ENCODE data around the gene UBE2D2.
"Not testable (repeated sequence)": the region's sequence is repeated elsewhere in the genome, so short reads cannot be mapped to it uniquely, and the experiment has no call there.

UBE2D2 gene

GRCh38 chr5:139588116-139588515 is 27.0 kb downstream of the UBE2D2 start:
- FAIRE-seq = not testable (repeated sequence)

DNA sequence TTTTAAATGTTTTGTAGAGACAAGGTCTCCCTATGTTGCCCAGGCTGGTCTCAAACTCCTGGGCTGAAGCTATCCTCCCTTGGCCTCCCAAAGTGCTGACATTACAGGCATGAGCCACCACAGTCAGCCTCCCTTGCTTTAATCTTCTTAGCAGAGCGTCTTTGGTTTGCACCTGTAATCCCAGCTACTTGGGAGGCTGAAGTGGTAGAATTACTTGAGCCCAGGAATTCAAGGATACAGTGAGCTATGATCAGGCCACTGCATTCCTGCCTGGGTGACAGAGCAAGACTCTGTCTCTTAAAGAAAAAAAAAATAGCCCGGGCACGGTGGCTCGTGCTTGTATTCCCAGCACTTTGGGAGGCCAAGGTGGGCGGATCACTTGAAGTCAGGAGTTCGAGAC is 27.8 kb downstream of the UBE2D2 start:
- FAIRE-seq = no peak

DNA sequence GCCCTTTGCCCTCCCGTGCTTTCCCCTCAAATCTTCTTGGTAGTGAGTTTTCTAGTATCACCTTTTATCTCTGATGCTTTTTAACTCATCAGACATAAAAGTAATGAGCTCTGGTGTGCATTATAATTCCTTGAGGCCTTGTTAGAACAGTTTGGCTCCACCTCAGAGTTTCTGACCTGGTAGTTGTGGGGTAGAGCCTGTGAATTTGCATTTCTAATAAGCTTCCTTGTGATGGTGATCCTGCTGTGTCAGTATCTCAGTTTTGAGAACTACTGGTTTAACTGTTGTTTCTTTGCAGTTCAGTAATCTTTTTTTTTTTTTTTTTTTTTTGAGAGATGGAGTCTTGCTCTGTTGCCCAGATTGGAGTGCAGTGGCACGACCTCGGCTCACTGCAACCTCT is 31.1 kb downstream of the UBE2D2 start:
- FAIRE-seq = no peak

DNA sequence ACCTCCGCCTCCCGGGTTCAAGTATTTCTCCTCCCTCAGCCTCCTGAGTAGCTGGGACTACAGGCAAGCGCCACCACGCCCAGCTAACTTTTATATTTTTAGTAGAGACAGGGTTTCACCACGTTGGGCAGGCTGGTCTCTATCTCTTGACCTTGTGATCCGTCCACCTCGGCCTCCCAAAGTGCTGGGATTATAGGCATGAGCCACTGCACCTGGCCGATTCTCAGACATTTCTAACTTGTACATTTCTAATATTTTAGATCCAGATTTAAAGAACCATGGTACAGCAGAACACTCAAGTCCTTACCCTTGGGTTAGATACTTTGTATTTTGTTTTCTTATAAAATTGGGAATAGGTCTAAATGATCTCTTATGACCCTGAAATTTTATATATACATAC is 31.9 kb downstream of the UBE2D2 start:
- not testable (repeated sequence) for FAIRE-seq

DNA sequence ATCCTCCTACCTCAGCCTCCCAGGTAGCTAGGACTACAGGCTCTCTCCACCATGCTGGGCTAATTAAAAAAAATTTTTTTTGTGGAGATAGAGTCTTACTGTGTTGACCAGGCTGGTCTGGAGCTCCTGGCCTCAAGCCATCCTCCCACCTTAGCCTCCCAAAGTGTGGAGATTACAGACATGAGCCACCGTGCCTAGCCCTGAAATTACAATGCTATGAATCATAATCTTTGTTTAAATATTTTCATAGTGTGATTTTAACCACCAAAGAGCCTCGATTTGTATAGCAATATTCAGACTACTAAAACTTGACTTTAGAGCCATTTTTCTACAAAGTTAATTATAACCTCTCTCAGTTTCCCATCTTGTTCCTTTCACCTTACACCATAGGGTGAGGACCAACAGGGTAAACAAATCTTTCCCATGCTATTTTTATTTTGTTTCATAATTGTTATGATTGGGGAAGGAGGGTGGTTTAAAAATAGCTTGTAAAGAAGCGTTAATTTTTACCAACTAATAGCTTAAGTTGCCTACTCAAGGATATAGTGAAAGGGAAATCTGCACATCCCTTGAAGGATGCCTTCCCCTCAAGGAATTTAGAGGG is 32.7 kb downstream of the UBE2D2 start:
- no peak for FAIRE-seq

- no peak for FAIRE-seq
Measured at GRCh38 chr5:139597134-139597533, 36.0 kb downstream of the UBE2D2 start.

DNA sequence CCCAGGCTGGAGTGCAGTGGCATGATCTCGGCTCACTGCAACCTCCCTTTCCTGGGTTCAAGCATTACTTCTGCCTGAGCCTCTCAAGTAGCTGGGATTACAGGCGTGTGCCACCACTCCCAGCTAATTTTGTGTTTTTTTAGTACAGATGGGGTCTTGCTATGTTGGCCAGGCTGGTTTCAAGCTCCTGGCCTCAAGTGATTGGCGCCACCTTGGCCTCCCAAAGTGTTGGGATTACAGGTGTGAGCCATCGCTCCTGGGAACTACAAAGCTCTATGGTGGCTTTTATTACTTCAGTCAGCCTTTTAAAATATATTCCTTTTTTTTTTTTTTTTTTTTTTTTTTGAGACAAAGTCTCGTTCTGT is 37.4 kb downstream of the UBE2D2 start:
- FAIRE-seq = not testable (repeated sequence)

DNA sequence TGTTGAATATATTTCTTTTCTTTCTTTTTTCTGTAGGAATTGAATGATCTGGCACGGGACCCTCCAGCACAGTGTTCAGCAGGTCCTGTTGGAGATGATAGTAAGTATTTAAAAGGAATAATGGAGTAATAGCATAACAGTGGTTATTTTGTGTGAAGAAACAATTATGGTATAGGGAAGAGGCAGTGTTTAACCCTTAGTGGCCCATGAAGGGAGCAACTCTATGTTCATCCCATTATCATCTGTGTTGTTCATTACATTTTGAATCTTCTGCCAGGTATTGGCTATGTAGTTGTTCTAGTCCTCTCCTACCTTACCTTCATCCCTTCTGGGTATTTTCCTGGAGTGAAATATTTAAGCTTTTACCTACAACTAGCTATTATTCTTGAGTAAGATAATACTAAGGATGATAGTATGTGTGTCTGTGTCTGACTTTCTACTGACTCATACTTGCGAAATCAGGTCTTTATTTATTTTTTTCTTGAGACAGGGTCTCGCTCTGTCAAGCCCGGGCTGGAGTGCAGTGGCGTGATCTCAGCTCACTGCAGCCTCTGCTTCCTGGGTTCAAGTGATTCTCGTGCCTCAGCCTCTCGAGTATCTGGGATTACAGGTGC is 39.3 kb downstream of the UBE2D2 start:
- no peak for FAIRE-seq

DNA sequence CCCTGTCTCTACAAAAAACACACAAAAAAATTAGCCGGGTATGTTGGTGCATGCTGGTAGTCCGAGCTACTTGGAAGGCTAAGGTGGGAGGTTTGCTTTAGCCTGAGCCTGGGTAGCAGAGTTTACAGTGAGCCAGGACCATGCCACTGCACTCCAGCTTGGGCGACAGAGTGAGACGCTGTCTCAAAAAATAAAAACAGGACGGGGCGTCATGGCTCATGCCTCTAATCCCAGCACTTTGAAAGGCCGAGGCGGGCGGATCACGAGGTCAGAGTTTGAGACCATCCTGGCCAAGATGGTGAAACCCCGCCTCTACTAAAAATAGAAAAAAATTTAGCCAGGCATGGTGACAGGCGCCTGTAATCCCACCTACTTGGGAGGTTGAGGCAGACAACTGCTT is 40.3 kb downstream of the UBE2D2 start:
- FAIRE-seq = no peak

DNA sequence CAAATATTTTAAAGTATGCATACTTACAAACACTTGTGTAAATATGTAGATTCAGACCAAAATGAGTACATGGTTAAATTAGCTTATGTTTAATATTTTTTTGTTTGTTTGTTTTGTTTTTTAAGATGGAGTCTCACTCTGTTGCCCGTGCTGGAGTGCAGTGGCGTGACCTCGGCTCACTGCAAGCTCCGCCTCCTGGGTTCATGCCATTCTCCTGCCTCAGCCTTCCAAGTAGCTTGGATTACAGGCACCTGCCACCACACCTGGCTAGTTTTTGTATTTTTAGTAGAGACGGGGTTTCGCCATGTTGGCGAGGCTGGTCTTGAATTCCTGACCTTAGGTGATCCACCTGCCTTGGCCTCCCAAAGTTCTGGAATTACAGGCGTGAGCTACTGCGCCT is 40.8 kb downstream of the UBE2D2 start:
- not testable (repeated sequence) for FAIRE-seq

DNA sequence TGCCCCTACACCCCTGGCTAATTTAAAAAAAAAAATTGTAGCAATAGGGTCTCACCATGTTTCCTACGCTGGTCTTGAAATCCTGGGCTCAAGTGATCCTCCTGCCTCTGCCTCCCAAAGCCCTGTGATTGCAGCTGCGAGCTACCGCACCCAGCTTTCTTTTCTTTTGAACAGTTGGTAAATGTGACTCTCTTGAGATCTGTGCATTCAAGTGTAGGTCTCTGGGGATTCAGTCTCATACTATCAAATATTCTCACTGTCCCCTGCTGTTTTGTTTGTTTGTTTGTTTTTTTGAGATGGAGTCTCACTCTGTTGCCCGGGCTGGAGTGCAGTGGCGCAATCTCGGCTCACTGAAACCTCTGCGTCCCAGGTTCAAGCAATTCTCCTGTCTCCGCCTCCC is 44.7 kb downstream of the UBE2D2 start:
- no peak for FAIRE-seq

GRCh38 chr5:139611703-139612584 is 50.8 kb downstream of the UBE2D2 start:
- no peak for FAIRE-seq

- no peak for FAIRE-seq
Measured at GRCh38 chr5:139619861-139620260, 58.7 kb downstream of the UBE2D2 start.

GRCh38 chr5:139625398-139625797 is 64.3 kb downstream of the UBE2D2 start:
- not testable (repeated sequence) for FAIRE-seq

- no peak for FAIRE-seq
Measured at GRCh38 chr5:139630855-139631254, 69.7 kb downstream of the UBE2D2 start.

GRCh38 chr5:139631520-139632165 is 70.5 kb downstream of the UBE2D2 start:
- no peak for FAIRE-seq

GRCh38 chr5:139633295-139634027 is 72.3 kb downstream of the UBE2D2 start:
- no peak for FAIRE-seq

DNA sequence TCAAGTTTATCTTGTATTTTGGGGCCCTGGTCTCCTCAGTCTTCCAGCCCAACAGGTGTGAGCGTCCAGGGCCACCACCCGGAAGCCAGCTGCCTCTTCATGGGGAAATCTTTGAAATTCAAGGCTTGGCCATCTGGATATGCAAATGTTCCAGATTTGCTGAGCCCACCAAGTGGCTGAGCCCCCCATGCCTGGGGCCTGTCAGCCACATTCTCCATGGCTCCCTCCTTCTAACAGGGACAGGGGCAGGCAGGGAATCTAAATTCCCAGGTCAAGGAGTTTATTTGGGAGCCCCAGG is 72.8 kb downstream of the UBE2D2 start:
- no peak for FAIRE-seq

- FAIRE-seq = no peak
Measured at GRCh38 chr5:139634541-139634940, 73.4 kb downstream of the UBE2D2 start.

- FAIRE-seq = no peak
Measured at GRCh38 chr5:139635191-139635590, 74.1 kb downstream of the UBE2D2 start.

DNA sequence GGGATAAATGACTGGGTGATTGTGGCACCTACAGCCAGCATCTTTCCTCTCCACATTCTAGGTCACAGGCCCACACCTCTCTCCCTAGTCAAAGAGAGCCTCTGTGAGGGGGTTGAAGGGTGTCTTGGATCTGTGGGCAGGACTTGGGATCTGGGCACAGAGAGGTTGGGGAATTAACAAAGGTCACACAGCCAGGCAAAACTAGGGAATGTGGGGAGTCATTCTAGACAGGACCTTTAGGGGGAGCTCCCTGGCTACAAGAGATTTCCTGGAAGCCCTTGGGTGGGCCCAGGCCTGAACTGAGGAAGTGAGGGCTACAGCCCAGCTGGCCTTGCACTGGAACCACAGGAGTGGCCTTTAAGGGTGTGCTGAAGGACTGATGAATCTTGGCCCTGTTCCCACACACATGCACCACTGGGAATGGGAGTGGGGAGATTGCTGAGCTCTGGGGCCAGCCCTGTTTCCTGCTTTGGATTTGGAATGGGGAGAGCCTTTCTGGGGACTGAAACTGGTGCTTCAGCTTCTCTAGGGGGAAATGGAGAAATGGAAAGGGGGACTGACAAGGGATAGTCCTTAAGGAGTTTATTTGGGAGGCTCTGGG is 74.6 kb downstream of the UBE2D2 start:
- FAIRE-seq = peak; percentile 8

DNA sequence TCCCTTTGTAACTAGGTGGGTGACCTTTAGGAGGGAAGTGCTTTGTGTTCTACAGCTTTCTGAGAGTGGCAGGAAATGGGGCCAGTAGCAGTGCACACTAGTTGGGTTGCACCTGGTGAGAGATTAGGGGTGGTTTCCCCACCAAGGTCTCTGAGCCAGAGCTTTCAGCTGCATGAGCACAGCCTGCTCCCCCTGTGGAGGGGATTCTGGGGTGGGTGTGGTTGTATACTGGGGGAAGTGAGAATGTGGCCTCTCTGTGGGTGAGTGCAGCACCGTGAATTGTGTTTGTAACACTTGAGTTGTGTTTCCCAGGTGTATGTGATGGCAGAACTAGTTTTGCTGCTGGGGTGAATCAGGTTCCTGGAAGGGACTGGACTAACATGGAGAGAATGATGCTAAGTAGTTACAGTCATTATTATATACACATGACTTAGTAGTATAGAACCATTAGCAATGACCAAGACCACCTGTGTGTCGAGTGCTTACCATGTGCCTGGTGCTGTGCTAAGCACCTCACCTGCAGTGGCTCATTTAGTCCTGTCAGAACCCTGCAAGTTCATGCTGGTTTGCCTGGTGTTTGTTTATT is 75.2 kb downstream of the UBE2D2 start:
- no peak for FAIRE-seq
